Panc1 (cell line): ENCODE results near the gene IGSF21. TPM values are rescaled to one million over a fixed set of nuclear protein-coding genes. Genes with fewer than 3 reads are reported as not detected.

ENCODE experiments used
- ATAC-seq: fragments of 200-7000 bp; cut with Tn5 transposase; 2 replicates; pipeline ENCODE4 v1.9.1; 2020; ENCODE audit warnings: mild to moderate bottlenecking, moderate library complexity
- BruUV-seq: library from RNA; stranded (reverse); fragments of 400-500 nt; replicated peaks from 2 replicates; lab custom pipeline; 2021; lab: Mats Ljungman, UMichigan
- CTCF ChIA-PET: fragments of 300-600 bp; sonication (Branson Sonifier 250); formaldehyde crosslinking; loops from one replicate; lab custom pipeline; 2022; ENCODE audit warnings: antibody characterized with exemption; lab: Charles Lee
- POLR2A ChIA-PET: fragments of 300-600 bp; sonication (Branson Sonifier 250); formaldehyde crosslinking; loops from one replicate; lab custom pipeline; 2022; ENCODE audit warnings: antibody characterized with exemption; lab: Charles Lee
- DNase-seq: peaks from one replicate; pipeline ENCODE4 v3.0.0-alpha.2; 2010; ENCODE audit warnings: low read depth, low spot score
- H3K27ac ChIP-seq: 2 replicates; pipeline ENCODE4 v1.5.1; 2011; ENCODE audit warnings: mild to moderate bottlenecking, low read length, inconsistent platforms
- H3K27me3 ChIP-seq: fragments of 200-500 bp; sonication (Bioruptor generic); 2 replicates; pipeline ENCODE4 v1.6.0; 2014; ENCODE audit warnings: low read length, inconsistent platforms; ENCODE audit not compliant: control insufficient read depth, insufficient read depth
- H3K36me3 ChIP-seq: fragments of 200-500 bp; sonication (Bioruptor generic); 2 replicates; pipeline ENCODE4 v1.5.1; 2014; ENCODE audit warnings: inconsistent platforms, mild to moderate bottlenecking, low read length, moderate library complexity; ENCODE audit not compliant: control insufficient read depth, insufficient read depth
- H3K4me1 ChIP-seq: 2 replicates; pipeline ENCODE4 v1.5.1; 2011; ENCODE audit warnings: inconsistent platforms, mild to moderate bottlenecking, low read length, moderate library complexity; ENCODE audit not compliant: control insufficient read depth, insufficient read depth
- H3K4me3 ChIP-seq, 2 experiments: 2 replicates each; pipeline ENCODE4 v1.5.1; 2011 to 2012; ENCODE audit warnings: low read depth in 2 of 2, low read length in 2 of 2, mild to moderate bottlenecking in 2 of 2, inconsistent platforms in 1 of 2, moderate library complexity in 1 of 2
- H3K9me3 ChIP-seq: fragments of 200-500 bp; sonication (Bioruptor generic); 2 replicates; pipeline ENCODE4 v1.5.1; 2014; ENCODE audit warnings: low read depth, mild to moderate bottlenecking, inconsistent platforms, low read length, moderate library complexity; ENCODE audit not compliant: control insufficient read depth, insufficient read depth
- POLR2AphosphoS5 ChIP-seq: IDR thresholded peaks from 2 replicates; pipeline ENCODE4 v1.6.1; 2012; ENCODE audit warnings: mild to moderate bottlenecking, low read depth, low read length, moderate library complexity
- TCF7L2 ChIP-seq: IDR thresholded peaks from 2 replicates; pipeline ENCODE4 v1.6.1; 2011; ENCODE audit warnings: mild to moderate bottlenecking, low read depth, low read length, inconsistent platforms
- in situ Hi-C: cut with HindIII; loops from 2 replicates; pipeline ENCODE4 v1.10.0; 2016; ENCODE audit warnings: low sequenced_read_pairs, low pct_unique_long_range_greater_than_20kb
- intact Hi-C: fragments of 100-400 bp; cut with micrococcal nuclease; formaldehyde crosslinking; loops from one replicate; pipeline ENCODE4 v1.10.0; 2022; ENCODE audit not compliant: unreplicated experiment
- total RNA-seq: library from RNA; stranded (reverse); gene quantifications from one replicate; pipeline ENCODE4 v1.2.1, GENCODE V29; 2021; ENCODE audit not compliant: unreplicated experiment
- TF ChIP-seq, protein P1 (sequence below): fragments of 450-650 bp; IDR thresholded peaks from 2 replicates; pipeline ENCODE4 v1.5.1; 2017; ENCODE audit warnings: mild to moderate bottlenecking
- TF ChIP-seq, protein P2 (sequence below), 2 experiments: IDR thresholded peaks; 2 replicates each; pipeline ENCODE4 v1.6.1; 2011 to 2012; ENCODE audit warnings: low read depth in 2 of 2, control low read depth in 1 of 2, low read length in 1 of 2, mild to moderate bottlenecking in 1 of 2, moderate library complexity in 1 of 2; ENCODE audit not compliant: insufficient read depth in 1 of 2

IGSF21 gene
- total RNA-seq, 1 experiment from 2014 or later = not detected

DNA sequence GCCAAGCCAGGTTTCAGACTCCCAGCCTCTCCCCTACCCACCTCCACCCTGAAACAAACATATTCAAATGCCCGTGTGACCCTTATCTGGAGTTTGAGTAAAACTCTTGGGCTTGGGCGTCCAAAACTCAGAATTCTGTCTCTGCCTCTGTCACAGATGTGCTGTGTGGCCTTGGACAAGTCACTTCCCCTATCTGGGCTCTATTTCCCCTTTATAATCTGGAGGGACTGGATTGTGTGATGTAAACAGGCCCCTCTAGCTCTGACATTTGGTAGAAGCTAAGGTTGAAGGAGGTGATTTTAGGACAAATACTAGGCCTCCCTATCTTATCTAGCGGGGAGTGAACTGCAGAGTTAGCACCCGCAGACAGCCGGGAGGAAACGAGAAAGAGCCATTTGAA is 67.5 kb downstream of the IGSF21 start:
- no peak for ATAC-seq
- intact Hi-C loops (no loop called here), in situ Hi-C loops (no loop called here)
- POLR2A ChIA-PET = interaction anchor here (0.6 kb wide), 1 partner anchor 156 kb away, joined by 3 read pairs; no protein-coding TSS in a partner anchor
- H3K36me3 ChIP-seq = no peaks in the 10 kb centered on the region
- TF ChIP-seq, protein P1, sequence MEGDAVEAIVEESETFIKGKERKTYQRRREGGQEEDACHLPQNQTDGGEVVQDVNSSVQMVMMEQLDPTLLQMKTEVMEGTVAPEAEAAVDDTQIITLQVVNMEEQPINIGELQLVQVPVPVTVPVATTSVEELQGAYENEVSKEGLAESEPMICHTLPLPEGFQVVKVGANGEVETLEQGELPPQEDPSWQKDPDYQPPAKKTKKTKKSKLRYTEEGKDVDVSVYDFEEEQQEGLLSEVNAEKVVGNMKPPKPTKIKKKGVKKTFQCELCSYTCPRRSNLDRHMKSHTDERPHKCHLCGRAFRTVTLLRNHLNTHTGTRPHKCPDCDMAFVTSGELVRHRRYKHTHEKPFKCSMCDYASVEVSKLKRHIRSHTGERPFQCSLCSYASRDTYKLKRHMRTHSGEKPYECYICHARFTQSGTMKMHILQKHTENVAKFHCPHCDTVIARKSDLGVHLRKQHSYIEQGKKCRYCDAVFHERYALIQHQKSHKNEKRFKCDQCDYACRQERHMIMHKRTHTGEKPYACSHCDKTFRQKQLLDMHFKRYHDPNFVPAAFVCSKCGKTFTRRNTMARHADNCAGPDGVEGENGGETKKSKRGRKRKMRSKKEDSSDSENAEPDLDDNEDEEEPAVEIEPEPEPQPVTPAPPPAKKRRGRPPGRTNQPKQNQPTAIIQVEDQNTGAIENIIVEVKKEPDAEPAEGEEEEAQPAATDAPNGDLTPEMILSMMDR = no peak
- no peak for TF ChIP-seq TCF7L2
- TF ChIP-seq, protein P2, sequence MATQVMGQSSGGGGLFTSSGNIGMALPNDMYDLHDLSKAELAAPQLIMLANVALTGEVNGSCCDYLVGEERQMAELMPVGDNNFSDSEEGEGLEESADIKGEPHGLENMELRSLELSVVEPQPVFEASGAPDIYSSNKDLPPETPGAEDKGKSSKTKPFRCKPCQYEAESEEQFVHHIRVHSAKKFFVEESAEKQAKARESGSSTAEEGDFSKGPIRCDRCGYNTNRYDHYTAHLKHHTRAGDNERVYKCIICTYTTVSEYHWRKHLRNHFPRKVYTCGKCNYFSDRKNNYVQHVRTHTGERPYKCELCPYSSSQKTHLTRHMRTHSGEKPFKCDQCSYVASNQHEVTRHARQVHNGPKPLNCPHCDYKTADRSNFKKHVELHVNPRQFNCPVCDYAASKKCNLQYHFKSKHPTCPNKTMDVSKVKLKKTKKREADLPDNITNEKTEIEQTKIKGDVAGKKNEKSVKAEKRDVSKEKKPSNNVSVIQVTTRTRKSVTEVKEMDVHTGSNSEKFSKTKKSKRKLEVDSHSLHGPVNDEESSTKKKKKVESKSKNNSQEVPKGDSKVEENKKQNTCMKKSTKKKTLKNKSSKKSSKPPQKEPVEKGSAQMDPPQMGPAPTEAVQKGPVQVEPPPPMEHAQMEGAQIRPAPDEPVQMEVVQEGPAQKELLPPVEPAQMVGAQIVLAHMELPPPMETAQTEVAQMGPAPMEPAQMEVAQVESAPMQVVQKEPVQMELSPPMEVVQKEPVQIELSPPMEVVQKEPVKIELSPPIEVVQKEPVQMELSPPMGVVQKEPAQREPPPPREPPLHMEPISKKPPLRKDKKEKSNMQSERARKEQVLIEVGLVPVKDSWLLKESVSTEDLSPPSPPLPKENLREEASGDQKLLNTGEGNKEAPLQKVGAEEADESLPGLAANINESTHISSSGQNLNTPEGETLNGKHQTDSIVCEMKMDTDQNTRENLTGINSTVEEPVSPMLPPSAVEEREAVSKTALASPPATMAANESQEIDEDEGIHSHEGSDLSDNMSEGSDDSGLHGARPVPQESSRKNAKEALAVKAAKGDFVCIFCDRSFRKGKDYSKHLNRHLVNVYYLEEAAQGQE (IDR thresholded peaks at IDR 0.05; ENCODE audit: insufficient read depth in 1 of 2, low read depth in 2 of 2, low read length in 1 of 2) = no peak
- no peak for TF ChIP-seq POLR2AphosphoS5
- no peak overlapping the region for H3K4me3 ChIP-seq
- DNase-seq = no peak
- peaks cover 23% of the 10 kb centered on the region for H3K27me3 ChIP-seq
- H3K9me3 ChIP-seq = no peaks in the 10 kb centered on the region
- H3K4me1 ChIP-seq = no peaks in the 10 kb centered on the region
- no TSS peak for BruUV-seq
- no peak overlapping the region for H3K27ac ChIP-seq
- CTCF ChIA-PET = no interaction called here

DNA sequence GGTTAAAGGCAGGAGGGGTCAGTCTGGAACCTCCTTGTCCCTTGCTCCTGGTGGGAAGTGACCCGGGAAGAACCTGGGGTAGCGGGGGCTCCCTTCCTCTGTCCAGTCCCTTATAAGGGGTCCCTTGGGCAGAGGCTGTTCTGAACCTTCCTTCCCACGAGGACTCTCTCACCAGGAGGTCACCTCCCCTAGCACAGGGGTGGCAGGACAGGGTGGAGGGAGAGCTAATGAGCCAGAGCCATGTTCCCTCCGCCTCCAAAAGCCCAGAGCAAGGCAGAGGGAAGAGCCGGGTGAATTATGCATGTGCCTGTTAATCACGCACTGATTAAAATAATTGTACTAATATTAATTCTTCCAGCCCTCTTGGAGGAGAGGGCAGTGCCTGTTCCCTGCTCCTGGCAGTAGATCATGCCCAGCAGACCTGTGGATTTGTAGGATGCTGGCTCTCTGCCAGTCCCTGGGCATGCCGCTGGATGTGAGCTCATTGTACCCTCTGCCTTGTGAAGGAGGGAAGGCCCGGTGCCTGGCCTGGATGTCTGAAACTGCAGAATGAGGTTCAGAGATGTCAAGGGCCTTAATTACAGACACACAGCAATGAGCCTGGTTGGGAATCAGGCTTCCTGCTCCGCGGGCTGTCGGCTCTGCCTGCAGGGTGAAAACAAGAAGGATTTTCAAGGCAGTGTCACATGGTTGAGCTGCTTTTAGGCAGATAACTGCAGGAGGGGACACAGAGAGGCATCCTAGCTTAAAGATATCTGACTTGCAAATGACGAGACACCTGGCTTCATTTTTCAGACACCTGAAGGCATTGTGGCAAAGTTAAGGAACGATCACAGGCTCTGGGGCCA is 68.2 kb downstream of the IGSF21 start:
- ChIA-PET POLR2A (no interaction called here), CTCF (no interaction called here)
- ATAC-seq (no peak), DNase-seq (no peak)
- in situ Hi-C loops (no loop called here), intact Hi-C loops (no loop called here)
- H3K27me3 ChIP-seq = peaks cover 20% of the 10 kb centered on the region
- no peaks in the 10 kb centered on the region for H3K36me3 ChIP-seq
- no peak overlapping the region for H3K4me3 ChIP-seq
- H3K4me1 ChIP-seq = no peaks in the 10 kb centered on the region
- no peaks in the 10 kb centered on the region for H3K9me3 ChIP-seq
- TF ChIP-seq, protein P2 (IDR thresholded peaks at IDR 0.05; ENCODE audit: insufficient read depth in 1 of 2, low read depth in 2 of 2, low read length in 1 of 2) = no peak
- TF ChIP-seq, protein P1 = no peak
- TF ChIP-seq TCF7L2 (no peak), POLR2AphosphoS5 (no peak)
- H3K27ac ChIP-seq = no peak overlapping the region
- no TSS peak for BruUV-seq
